ENCODE measurements around the gene CFL1. TPM values are rescaled to one million over a fixed set of nuclear protein-coding genes. Genes with fewer than 3 reads are reported as not detected.

CFL1 gene
- total RNA-seq = 662 and 789 TPM in 2 replicates

DNA sequence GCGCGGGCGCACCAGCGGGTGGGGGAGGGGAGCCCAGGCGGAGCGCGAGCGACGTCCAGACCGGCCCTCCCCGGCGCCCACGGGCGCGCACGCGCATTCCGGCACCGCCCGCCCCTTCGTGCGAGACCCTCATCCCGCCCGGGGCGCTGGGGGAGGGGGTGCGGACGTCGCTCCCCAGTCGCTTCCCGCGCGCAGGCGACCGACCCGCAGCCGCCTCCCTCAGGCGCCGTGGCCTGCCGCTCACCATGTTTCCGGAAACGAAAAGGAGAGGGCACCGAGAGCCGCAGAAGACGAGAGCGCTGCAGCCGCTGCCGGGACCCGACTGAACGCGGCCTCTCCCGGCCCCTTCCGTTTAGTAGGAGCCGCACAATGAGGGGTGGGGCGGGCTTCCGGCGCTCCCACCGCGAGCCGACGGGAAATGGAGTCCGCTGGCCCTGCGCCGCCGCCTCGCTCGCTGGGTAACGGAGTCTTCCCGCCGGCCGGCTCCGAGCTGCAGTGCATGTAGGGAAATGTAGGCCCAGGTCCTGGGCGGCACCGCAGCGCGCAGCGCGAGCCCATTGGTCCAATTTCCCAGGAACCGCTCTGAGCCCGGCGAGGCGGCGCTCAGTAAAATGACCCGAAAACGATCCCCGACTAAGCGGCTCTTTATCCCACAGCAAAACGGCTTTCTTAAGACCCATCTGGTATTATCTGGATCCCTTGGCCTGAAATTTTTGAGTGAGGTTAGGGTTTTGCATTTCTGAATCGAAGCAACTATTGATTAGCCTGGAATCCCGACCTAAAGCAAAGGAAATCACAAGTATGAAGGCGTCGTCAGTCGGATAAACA is at the start of gene CFL1:
Gene CFL1, minus strand, starts transcription at position 328 of the 828 bp plus-strand sequence. Its CDS starts 81 bp downstream, at position 247.

GRCh38 chr11:65900125-65900898 is 42.3 kb upstream of the CFL1 start, which contains the start of gene FOSL1:
TSS of gene FOSL1 (minus strand) at chr11:65900388. CDS start at chr11:65900339, 49 bp downstream.

GRCh38 chr11:65890324-65891218 is 32.6 kb upstream of the CFL1 start, which contains the start of gene CCDC85B:
TSS of gene CCDC85B (plus strand) at chr11:65890673. CDS start at chr11:65890784, 111 bp downstream.

DNA sequence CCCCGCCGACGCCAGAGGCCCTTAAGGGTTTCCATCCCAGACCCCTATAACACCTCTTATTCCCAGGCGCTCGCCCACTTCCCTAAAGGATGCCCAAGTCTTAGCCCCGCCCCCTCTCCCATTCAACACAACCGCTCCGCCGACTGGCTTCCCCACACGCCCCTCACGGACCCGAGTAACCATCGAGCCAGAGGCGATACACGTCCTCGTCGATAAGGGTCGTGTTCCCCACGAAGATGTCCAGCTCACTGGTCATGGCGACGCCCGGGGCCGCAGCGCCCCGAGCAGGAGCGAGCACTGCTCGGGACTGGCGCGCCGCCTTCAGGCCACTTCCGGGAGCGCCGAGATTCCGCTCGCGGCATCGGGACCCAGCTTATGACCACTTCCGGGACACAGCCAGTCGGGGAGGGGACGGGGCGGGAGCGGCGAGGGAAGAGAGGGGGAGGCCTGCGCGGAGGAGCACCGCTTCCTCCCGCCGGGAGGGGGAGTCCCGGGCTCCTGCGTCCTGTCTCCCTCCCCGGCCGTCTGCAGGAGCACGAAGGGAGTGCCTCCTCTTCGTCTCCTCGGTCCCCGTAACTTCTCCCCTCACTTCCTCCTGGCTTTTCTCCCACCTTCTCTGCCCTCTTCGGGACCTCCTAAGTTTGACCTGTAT is 30.3 kb upstream of the CFL1 start, which contains the start of gene FIBP:
Gene FIBP, minus strand, starts transcription at position 309 of the 652 bp plus-strand sequence. Its CDS starts 53 bp downstream, at position 256.

GRCh38 chr11:65879617-65880016 is 21.6 kb upstream of the CFL1 start, which contains the start of gene CTSW:
TSS of gene CTSW (plus strand) at chr11:65879837. CDS start at chr11:65879855, 18 bp downstream.

DNA sequence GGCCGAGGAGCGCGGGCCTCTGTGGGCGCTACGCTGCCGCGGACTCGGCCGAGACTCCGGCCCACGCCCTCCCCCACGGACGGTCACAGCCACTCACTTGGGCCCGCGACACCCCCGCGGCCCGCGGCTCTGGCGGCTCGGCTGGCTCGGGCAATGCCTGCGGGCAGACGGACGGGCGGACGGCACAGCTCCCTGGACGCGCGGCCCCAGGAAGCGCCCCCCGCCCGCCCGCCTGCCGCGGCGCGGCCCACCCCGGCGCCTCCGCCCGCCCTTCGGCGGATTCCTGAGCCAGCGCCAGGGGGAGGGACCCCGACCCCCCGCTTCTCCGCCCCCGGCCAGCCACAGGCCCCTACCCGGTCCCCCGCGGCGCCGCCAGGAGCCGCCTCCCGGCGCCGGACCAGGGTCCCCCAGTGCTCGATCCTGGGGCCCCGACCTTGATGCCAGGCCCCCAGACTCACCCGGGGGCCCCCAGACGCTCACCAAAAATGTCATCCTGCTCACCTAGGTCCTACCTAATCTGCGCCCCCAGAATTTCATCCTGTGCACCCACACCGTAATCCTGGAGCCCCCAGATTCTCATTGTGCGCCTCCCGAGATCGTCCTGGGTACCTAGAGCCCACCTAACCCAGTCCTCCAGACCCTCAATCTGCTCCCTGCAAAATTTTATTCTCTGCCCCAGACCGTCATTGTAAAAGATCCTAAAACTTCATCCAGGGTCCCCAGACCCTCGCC is 14.8 kb upstream of the CFL1 start, which contains the start of gene EFEMP2:
Gene EFEMP2, minus strand, starts transcription at position 215 of the 732 bp plus-strand sequence. CDS start 446 bp downstream, outside the sequence.

DNA sequence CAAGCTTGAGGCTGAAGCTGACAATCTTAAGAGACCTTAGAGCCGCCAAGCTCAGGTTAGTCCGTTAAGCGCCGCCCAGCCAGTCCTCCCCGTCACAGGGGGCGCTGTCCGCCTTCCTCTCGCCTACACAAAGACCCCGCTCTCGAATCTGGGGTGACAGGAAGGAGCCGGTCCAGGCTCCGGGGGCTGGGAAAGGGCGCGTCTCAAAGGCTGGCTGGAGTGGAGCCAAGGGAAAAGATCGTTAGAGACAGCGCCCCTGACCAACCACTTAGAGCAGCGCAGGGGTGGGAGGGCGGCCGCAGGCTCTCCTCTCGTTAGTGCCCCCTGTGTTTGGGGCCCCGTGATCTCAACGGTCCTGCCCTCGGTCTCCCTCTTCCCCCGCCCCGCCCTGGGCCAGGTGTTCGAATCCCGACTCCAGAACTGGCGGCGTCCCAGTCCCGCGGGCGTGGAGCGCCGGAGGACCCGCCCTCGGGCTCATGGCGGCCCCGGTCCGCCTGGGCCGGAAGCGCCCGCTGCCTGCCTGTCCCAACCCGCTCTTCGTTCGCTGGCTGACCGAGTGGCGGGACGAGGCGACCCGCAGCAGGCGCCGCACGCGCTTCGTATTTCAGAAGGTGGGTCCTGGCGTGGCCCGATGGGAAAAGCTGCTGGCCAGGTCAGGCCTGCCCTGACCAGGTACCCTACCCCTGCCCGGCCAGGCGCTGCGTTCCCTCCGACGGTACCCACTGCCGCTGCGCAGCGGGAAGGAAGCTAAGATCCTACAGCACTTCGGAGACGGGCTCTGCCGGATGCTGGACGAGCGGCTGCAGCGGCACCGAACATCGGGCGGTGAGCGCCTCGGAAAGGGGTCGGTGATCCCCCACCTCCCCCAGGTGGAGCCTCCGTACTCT is 2.5 kb upstream of the CFL1 start, which contains the start of gene MUS81:
Gene MUS81, plus strand, starts transcription at position 156 of the 887 bp plus-strand sequence. Its CDS starts 321 bp downstream, at position 477.

GRCh38 chr11:65833297-65834030 is 24.5 kb downstream of the CFL1 start, which contains the start of gene SNX32:
TSS of gene SNX32 (plus strand) at chr11:65833963. CDS start at chr11:65834066, 103 bp downstream.

Other genes with a start within 250 kb of the CFL1 start
- gene MAP3K11, start 244.0 kb downstream of the CFL1 start, total RNA-seq = 21.7 and 32.6 TPM in 2 replicates
- 24.2 and 36.9 TPM in 2 replicates for gene PCNX3, start 242.4 kb downstream of the CFL1 start, total RNA-seq
- gene SIPA1, start 220.1 kb downstream of the CFL1 start, total RNA-seq = 23.3 and 23.8 TPM in 2 replicates
- 22.9 and 30.1 TPM in 2 replicates for gene RELA, start 195.3 kb downstream of the CFL1 start, total RNA-seq
- 37.6 and 42.1 TPM in 2 replicates for gene KAT5, start 145.9 kb downstream of the CFL1 start, total RNA-seq
- 17.4 and 20.1 TPM in 2 replicates for gene RNASEH2C, start 137.4 kb downstream of the CFL1 start, total RNA-seq
- 7.6 and 12.5 TPM in 2 replicates for gene AP5B1, start 77.2 kb downstream of the CFL1 start, total RNA-seq
- gene OVOL1, start 71.1 kb downstream of the CFL1 start, total RNA-seq = not detected in 2 replicates
- 1.3 and 4.0 TPM in 2 replicates for gene SNX32, start 24.2 kb downstream of the CFL1 start, total RNA-seq
- 35.4 and 52.0 TPM in 2 replicates for gene MUS81, start 2.3 kb upstream of the CFL1 start, total RNA-seq
- 114 and 154 TPM in 2 replicates for gene EFEMP2, start 14.6 kb upstream of the CFL1 start, total RNA-seq
- gene CTSW, start 21.7 kb upstream of the CFL1 start, total RNA-seq = 0.07 TPM in 1 of 2 replicates, not detected in the other
- 144 and 156 TPM in 2 replicates for gene FIBP, start 30.3 kb upstream of the CFL1 start, total RNA-seq
- 50.8 and 53.9 TPM in 2 replicates for gene CCDC85B, start 32.5 kb upstream of the CFL1 start, total RNA-seq
- gene FOSL1, start 42.2 kb upstream of the CFL1 start, total RNA-seq = 9.8 and 26.0 TPM in 2 replicates
- gene C11orf68, start 60.9 kb upstream of the CFL1 start, total RNA-seq = 28.4 and 31.1 TPM in 2 replicates
- 126 and 160 TPM in 2 replicates for gene DRAP1, start 61.2 kb upstream of the CFL1 start, total RNA-seq
- not detected in 2 replicates for gene TSGA10IP, start 87.3 kb upstream of the CFL1 start, total RNA-seq
- gene SART1, start 103.6 kb upstream of the CFL1 start, total RNA-seq = 28.2 and 31.3 TPM in 2 replicates
- gene EIF1AD, start 144.0 kb upstream of the CFL1 start, total RNA-seq = 33.9 and 42.4 TPM in 2 replicates
- gene BANF1, start 144.3 kb upstream of the CFL1 start, total RNA-seq = 17.0 and 19.5 TPM in 2 replicates
- gene CST6, start 153.8 kb upstream of the CFL1 start, total RNA-seq = 2.9 and 6.1 TPM in 2 replicates
- gene CATSPER1, start 168.3 kb upstream of the CFL1 start, total RNA-seq = 0.20 TPM in 1 of 2 replicates, not detected in the other
- 0.13 and 0.59 TPM in 2 replicates for gene GAL3ST3, start 191.0 kb upstream of the CFL1 start, total RNA-seq
- 100 and 118 TPM in 2 replicates for gene SF3B2, start 194.2 kb upstream of the CFL1 start, total RNA-seq
- gene PACS1, start 212.1 kb upstream of the CFL1 start, total RNA-seq = 47.6 and 75.8 TPM in 2 replicates

All from smooth muscle cell of the pulmonary artery (primary cell).